NCI-H524 treated with DMSO at 0.1 percent for 48 hours (cell line): Measurements from ENCODE around the gene NBEAL2.

ENCODE experiments used
- DNase-seq: peaks from one replicate; lab custom pipeline; 2025; lab: John Stamatoyannopoulos, UW

The NBEAL2 gene

DNA sequence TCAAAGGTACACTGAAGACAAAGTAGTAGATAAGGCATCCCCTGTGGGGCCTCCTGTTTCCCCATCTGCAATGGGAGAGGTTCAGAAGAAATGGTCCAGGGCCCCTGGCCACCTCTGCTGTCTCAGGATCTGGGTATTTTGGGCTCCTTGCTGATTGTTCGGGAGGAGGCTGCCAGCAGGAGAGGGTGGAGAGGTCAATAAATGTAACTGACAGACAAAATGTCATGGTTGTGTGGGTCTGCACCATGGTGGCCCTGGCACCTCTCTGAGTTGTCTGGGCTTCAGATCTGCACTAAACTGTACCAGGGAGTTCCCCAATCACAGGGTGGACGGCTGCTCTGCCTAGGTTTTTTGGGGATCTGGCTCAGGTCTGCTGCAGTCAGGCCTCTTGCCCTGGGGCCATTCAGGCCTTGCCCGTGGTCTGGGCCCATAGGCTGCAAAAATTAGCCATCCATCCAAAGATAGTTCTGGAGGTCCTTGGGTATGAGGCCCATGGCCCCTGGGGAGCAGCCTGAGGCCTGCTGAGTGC is 7.4 kb downstream of the NBEAL2 start:
- no peak for DNase-seq

DNA sequence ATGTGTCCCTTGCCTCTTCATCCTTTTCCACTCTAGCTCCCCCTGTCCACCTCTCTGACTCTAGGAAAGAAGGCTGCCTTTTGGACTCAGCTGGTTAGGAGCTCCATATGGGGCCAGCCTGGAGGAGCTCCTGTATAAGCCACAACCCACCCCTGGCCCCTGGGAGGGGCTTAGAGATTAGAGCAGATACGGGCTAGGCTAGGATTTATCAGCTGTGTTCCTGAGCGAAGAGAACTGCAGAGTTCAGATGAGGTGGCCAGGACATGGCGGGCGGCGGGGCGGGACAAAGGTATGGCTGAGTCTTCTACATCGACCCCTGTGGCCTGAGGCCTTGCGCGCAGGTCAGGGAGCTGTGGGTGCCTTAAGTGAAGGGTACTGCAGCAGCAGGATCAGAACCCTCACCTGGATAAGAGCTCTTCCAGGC is 7.9 kb downstream of the NBEAL2 start:
- no peak for DNase-seq

DNA sequence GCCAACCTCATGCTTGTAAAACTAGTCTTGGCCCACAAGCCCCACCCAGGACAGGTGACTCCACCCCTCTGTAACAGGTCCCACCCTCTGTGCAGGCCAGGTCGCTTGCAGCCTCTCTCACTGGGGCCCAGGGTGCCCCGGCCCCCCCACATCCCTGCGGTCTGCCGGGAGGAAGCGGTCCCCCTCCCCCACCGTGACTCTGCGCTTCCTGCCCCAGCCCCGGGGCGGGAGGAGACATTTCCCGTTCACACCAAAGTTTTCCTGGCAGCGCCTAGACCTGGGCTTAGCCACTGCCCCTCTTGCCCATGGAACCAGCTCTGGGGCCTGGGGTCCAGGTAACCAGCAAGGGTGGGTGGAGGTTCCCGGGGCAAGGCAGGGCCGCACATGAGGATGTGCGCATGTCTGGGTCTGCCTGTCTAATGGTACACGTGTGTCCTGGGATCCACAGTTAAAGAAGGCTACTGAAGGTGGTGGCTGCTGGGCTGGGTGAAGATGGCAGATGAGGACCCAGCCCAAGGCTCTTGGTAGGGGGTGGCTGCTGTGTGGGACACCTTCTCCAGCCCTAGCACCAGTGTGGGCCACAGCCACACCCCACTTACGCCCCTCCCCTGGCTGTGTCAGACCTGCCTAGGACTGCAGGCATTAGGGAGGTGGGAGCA is 8.4 kb downstream of the NBEAL2 start:
- DNase-seq, result no peak

DNA sequence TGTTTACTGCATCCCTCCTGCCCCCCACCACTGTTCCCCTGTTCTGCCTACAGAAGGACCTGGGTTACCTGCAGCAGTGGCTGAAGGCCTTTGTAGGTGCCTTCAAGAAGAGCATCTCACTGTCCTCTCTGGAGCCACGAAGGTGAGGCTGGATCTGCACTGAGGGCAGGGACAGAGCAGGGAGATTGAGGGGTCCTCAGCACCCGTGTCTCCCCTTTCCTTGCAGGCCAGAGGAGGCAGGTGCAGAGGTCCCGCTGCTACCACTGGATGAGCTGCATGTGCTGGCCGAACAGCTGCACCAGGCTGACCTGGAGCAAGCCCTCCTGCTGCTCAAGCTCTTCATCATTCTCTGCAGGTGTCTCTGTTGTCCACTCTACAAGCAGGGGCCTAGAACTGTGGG is 9.2 kb downstream of the NBEAL2 start:
- no peak for DNase-seq

GRCh38 chr3:46989146-46989810 is 9.8 kb downstream of the NBEAL2 start:
- DNase-seq, result no peak

- no peak for DNase-seq
Measured at GRCh38 chr3:46990573-46991374, 11.3 kb downstream of the NBEAL2 start.

GRCh38 chr3:46991406-46992165 is 12.1 kb downstream of the NBEAL2 start:
- DNase-seq, result no peak

GRCh38 chr3:46992231-46992630 is 12.8 kb downstream of the NBEAL2 start:
- no peak for DNase-seq

DNA sequence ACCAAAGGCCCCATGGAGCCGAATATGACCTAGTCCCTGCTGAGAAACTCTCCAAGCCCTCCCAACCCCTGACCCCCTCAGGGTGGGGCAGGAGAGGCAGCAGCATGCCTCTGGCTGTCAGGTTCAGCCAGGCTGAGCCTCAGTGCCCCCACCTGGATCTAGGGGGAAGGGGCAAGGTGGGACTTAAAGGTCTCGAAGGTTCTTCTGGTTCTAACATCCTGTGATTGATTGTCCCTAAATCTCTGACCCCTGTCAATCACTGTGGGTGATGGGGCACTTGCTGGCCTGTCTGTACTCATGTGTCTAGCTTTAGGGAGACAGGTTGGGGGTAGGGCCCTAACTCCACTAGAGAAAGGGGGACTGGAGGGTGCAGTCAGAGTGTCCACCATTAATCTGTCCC is 13.8 kb downstream of the NBEAL2 start:
- DNase-seq, result no peak

GRCh38 chr3:46993986-46994385 is 14.5 kb downstream of the NBEAL2 start:
- no peak for DNase-seq

- DNase-seq, result no peak
Measured at GRCh38 chr3:46994801-46995731, 15.6 kb downstream of the NBEAL2 start.

GRCh38 chr3:46995901-46996562 is 16.6 kb downstream of the NBEAL2 start:
- no peak for DNase-seq

DNA sequence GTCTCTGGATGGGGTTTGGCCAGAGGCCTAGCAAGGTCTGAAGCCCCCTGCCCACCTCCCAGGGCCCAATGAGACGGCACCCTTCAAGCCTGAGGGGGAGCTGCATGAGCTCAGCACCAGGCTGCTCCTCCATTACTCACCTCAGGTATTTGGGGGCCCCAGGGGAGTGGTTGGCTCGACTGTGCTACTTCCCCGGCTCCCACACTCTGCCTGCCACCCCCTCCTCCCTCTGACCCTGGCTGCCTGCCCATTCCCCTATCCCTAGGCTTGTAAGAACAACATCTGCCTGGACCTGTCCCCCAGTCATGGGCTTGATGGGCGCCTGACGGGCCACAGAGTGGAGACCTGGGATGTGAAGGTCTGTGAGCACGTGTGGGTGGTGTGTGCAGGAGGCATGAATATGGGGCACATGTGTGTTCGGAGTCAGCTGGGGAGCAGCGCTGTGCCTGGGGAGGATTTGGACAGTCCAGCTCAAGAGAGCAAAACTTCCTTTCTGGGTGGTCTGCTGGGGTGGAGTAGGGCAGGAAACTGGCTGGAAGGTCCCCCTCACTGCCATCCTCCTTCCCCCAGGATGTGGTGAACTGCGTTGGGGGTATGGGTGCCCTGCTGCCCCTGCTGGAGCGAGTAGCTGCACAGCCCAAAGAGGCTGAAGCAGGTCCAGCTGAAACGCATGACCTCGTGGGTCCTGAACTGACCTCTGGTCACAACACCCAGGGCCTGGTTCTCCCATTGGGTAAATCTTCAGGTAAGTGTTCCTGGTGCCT is 17.4 kb downstream of the NBEAL2 start:
- DNase-seq, result no peak

DNA sequence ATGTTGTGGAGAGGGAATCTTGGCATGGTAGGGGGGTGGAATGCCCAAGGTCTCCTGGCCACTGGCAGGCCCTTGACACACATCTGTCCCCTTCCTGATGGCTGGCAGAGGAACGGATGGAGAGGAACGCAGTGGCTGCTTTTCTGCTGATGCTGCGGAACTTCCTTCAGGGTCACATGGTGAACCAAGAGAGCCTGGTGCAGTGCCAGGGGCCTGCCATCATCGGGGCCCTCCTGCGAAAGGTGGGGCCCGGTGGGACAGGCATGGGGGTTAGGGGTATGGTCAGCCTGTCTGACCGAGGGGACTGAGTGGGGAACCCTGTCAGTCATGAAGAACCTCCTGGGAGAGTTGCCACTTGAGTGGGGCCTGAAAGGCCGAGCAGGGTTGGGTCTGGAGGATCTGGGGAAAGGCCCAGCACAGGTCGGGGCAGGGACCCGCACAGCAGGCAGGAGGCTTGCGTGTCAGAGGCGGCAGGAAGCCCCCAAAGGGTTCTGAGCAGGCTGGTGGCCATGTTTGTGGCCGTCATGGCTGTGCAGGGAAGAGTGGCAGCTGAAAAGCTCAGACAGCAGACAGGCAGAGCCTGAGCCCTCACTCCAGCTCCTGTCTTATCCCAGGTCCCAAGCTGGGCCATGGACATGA is 18.1 kb downstream of the NBEAL2 start:
- no peak for DNase-seq

- DNase-seq, result no peak
Measured at GRCh38 chr3:46998121-46998851, 18.8 kb downstream of the NBEAL2 start.

GRCh38 chr3:46998852-46999515 is 19.5 kb downstream of the NBEAL2 start:
- no peak for DNase-seq

DNA sequence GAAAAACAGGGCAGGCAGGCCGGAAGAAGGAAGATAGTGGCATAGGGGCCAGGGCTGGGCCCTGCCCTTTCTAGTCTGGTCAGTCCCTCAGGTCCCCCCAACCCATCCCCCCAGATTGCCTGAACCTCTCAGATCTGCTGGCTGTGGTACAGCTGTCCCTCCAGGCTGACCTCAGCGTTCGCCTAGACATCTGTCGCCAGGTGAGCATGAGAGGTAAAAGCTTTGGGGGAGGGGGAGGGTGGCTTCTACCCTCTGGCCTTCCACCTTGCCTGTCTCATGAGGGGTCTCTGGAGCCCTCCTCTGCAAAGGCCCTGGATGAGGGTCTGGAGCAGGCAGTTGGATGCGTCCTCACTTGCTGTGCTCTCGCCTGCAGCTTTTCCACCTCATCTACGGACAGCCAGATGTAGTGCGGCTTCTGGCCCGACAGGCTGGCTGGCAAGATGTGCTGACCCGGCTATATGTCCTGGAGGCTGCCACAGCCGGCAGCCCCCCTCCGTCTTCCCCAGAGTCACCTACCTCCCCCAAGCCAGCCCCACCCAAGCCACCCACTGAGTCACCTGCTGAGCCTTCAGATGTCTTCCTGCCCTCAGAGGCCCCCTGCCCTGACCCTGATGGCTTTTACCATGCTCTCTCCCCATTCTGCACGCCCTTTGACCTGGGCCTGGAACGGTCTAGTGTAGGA is 20.2 kb downstream of the NBEAL2 start:
- DNase-seq, result no peak
